Stimulated activated effector memory CD8-positive, alpha-beta T cell treated with anti-CD3 and anti-CD28 coated beads, Interleukin-12 subunit alpha, Interleukin-12 subunit beta, amount 100 ng/mL, for 72 hours (primary cell): ENCODE measurements around the gene MBD2.

ENCODE experiments used
- ATAC-seq: fragments of 150-1000 bp; cut with Tn5 transposase; 2 replicates; pipeline ENCODE4 v1.10.0; 2021
- DNase-seq, 2 donors: peaks; one replicate each; pipeline ENCODE4 v3.0.0; 2021 to 2022; ENCODE audit warnings: low spot score in 2 of 2
- H3K27ac Mint-ChIP-seq: one replicate; pipeline ENCODE4 v1.8.0; 2022; ENCODE audit warnings: mild to moderate bottlenecking, mixed read lengths
- H3K36me3 Mint-ChIP-seq: one replicate; pipeline ENCODE4 v1.8.0; 2022; ENCODE audit warnings: mild to moderate bottlenecking, mixed read lengths
- H3K4me1 Mint-ChIP-seq: one replicate; pipeline ENCODE4 v1.8.0; 2022; ENCODE audit warnings: mixed read lengths
- H3K4me3 Mint-ChIP-seq: one replicate; pipeline ENCODE4 v1.8.0; 2022; ENCODE audit warnings: mild to moderate bottlenecking, mixed read lengths
- H3K9me3 Mint-ChIP-seq: one replicate; pipeline ENCODE4 v1.8.0; 2022; ENCODE audit warnings: mixed read lengths

MBD2 gene

DNA sequence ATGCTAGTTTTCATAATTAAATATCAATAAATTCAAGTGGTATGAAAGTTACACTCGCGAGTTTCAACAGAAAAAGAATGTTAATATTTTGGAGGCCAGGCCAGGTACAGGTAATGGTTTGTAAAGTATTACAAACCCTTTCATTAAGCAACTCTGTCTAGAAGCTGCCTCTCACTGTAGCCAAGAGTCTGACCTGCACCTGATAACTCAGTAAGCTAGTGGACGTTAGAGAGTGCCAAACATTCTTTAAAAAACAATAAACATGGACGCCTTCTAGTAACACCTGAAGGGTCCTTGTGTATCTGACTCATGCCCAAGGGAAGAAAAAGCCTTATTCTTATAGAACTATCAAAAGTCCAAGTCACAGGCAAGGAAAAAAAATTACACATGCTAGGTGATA, 70.2 kb downstream of the MBD2 start:
- ATAC-seq, result no peak
- no peak for DNase-seq
- peaks cover 28% of the 10 kb centered on the region for H3K4me1 Mint-ChIP-seq
- H3K27ac Mint-ChIP-seq, result no peak overlapping the region
- H3K36me3 Mint-ChIP-seq, result peaks cover 81% of the 10 kb centered on the region
- H3K9me3 Mint-ChIP-seq, result no peaks in the 10 kb centered on the region
- H3K4me3 Mint-ChIP-seq, result no peak overlapping the region

DNA sequence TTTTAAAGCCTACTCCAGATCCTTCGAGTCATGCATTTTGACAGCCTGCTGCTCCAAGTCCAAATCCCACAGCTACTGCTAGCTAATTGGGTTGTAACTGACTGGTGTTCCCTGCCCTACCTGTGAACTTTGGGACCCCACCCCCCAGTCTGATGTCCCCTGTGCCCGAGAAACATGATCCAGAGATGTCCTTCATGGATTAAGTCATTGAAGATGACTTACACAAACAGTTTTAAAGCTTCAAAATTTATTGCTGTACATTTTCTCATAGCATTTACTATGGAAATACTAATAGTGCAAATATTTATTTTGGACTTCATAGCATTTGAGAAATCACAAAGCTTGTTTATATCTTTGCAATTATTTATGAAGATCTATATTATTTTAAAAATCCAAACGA, 73.1 kb downstream of the MBD2 start:
- no peak overlapping the region for H3K4me3 Mint-ChIP-seq
- H3K9me3 Mint-ChIP-seq, result no peaks in the 10 kb centered on the region
- H3K27ac Mint-ChIP-seq, result no peak overlapping the region
- peaks cover 59% of the 10 kb centered on the region for H3K36me3 Mint-ChIP-seq
- DNase-seq, result no peak
- no peak for ATAC-seq
- H3K4me1 Mint-ChIP-seq, result peaks cover 52% of the 10 kb centered on the region

DNA sequence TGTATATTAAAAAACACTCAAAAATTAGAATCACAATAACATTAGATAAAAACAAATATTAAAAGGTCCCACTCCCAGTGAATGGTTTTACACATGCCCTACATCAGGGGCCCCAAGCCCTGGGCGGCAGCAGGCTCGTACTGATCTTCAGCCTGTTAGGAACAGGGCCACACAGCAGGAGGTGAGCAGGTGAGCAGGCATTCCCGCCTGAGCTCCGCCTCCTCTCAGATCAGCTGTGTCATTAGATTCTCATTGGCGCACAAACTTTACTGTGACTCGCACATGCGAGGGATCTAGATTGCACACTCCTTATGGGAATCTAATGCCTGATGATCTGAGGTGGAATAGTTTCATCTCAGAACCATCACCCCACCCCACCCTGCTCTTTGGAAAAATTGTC, 74.2 kb downstream of the MBD2 start:
- H3K4me1 Mint-ChIP-seq, result peaks cover 52% of the 10 kb centered on the region
- no peaks in the 10 kb centered on the region for H3K9me3 Mint-ChIP-seq

DNA sequence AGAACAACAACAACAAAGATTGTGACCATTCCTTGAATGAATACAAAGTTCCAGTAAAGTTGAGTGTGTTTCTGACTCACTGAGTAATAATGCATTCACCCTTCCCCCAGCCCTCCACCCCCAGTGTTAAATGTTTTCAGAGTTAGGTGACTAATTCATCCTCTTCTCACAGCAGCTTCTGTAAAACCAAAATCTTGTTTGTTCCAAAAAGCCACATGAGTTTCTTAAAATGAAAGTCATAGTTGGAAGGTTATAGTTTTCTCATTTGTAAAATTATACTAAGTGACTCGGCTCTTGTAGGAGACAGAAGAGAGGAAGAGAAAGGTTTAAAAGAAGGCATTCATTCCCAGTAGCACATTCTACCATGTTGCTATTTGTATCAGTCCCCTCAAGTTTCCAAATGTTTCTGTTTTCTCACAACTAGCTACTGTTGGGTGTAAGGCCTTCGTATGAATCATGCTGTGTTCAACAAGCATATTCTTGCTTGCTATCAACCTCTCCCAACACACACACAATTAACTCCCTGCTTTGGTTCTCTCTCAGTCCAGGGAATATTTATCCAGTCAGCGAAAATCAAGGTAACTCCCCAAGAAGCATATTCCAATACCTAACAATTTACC, 75.3 kb downstream of the MBD2 start:
- ATAC-seq (peak; percentile 94), DNase-seq (no peak)
- peaks cover 52% of the 10 kb centered on the region for H3K4me1 Mint-ChIP-seq
- peaks cover 37% of the 10 kb centered on the region for H3K36me3 Mint-ChIP-seq
- H3K4me3 Mint-ChIP-seq, result peak overlapping the region; percentile 64
- peak overlapping the region; percentile 95 for H3K27ac Mint-ChIP-seq
- no peaks in the 10 kb centered on the region for H3K9me3 Mint-ChIP-seq

More for the DNA sequence above, 74.2 kb downstream of the MBD2 start:
- ATAC-seq, result no peak
- Mint-ChIP-seq H3K27ac (peak overlapping the region; percentile 95), H3K36me3 (peaks cover 48% of the 10 kb centered on the region), H3K4me3 (no peak overlapping the region)
- DNase-seq, result no peak

DNA sequence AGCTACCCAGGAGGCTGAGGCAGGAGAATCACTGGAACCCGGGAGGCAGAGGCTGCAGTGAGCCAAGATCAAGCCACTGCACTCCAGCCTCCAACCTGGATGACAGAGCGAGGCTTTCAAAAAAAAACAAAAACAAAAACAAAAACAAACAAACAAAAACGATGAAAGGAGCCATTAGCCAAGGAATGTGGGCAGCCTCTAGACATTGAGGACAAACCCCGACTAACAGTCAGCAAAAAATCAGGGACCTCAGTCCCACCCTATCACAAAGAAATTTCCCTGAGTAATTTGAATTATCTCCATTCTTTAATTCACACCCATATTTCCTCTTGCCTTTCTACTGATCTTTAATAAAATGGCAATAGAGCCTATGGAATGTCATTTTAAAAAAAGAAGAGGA, 75.8 kb downstream of the MBD2 start:
- no peak for DNase-seq
- Mint-ChIP-seq H3K27ac (peak overlapping the region; percentile 95), H3K4me3 (peak overlapping the region; percentile 64), H3K36me3 (peaks cover 34% of the 10 kb centered on the region), H3K4me1 (peaks cover 52% of the 10 kb centered on the region), H3K9me3 (peaks cover under 1% of the 10 kb centered on the region)
- ATAC-seq, result peak; percentile 0

DNA sequence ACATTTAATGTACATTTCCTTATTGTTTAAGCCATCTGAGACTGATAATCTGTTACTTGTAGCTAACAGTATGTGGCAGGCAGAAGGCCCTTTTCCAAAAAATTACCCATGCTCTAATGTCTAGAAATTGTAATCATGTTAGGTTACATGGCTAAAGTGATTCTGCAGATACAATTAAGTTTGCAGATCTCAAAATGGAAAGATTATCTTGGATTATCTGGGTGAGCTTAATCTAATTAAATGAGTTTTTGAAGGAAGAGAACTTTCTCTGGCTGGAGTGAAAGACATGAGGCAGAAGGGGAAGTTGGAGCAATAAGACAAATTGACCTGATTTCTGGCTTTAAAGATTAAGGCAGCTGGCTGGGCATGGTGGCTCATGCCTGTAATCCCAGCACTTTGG, 76.3 kb downstream of the MBD2 start:
- Mint-ChIP-seq H3K9me3 (peaks cover 5% of the 10 kb centered on the region), H3K36me3 (peaks cover 34% of the 10 kb centered on the region), H3K4me1 (peaks cover 52% of the 10 kb centered on the region), H3K27ac (peak overlapping the region; percentile 95), H3K4me3 (peak overlapping the region; percentile 64)
- no peak for ATAC-seq
- DNase-seq, result no peak

DNA sequence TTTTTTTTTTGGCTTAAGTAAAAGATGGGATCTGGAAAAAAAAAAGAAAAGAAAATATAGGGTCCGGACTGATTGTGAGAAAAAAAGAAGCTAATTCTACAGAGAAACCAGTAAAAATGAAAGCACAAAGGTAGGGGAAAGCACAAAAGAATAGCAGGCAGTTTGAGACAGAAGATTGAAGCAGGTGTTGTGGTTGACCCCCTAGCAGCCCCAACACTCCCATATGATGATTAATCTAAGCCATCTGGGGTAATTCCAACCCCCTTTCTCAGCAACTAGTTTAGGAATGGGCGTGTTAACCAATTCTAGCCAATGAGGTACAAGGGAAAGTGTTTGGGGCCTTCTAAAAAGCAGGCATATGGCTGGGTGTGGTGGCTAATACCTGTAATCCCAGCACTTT, 77.0 kb downstream of the MBD2 start:
- Mint-ChIP-seq H3K36me3 (peaks cover 27% of the 10 kb centered on the region), H3K4me1 (peaks cover 46% of the 10 kb centered on the region), H3K4me3 (peak overlapping the region; percentile 64), H3K27ac (peak overlapping the region; percentile 95), H3K9me3 (peaks cover 5% of the 10 kb centered on the region)
- peak; percentile 69 for ATAC-seq
- DNase-seq, result peak in 1 of 2 donors; percentile 61

DNA sequence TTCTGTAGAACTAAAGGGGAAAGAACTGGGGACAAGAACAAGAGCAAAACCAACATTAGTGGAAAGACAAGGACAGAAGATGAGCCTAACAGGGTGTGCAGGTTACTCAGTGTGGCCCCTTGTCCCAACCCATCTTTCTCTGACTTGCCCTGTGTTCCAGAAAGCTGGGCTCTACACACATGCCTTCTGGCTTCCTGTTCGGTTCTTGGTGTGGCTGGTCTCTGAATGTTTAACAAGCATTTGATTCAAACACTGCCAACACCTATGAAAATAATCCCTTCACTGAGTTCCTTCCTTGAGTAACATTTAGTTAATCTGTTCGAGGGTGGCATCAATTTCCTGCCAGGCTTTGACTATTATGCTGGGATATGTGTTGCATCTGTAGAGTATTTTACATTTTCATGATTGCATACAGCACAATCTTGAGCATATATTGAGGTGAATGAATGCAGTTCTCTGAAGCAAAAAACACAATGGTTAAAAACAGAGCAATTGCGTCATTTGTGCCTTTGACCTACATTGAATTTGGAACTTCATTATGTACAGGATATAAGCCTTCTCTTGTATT, 83.3 kb downstream of the MBD2 start:
- Mint-ChIP-seq H3K9me3 (peaks cover 12% of the 10 kb centered on the region), H3K27ac (no peak overlapping the region), H3K4me3 (no peak overlapping the region), H3K4me1 (no peaks in the 10 kb centered on the region), H3K36me3 (peaks cover 7% of the 10 kb centered on the region)
- no peak for DNase-seq
- no peak for ATAC-seq

DNA sequence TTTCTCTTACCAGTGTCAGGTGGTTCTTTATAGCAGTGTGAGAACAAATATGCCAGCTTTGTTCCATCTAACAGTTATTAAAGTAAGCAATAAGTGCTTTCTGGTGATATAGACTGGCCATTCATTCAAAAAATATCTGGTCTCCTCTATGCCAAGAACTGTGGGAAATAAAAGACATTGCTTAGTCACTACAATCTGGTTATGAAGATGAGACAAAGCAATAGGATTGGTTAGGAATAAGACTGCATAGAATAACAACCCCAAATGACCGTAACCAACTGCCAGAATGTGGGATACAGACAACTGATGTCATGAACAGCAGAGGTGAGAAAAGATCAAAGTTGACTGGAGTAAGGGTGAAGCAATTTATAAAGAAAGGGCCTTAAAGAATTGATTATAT, 83.8 kb downstream of the MBD2 start:
- no peak for DNase-seq
- Mint-ChIP-seq H3K27ac (no peak overlapping the region), H3K36me3 (peaks cover 7% of the 10 kb centered on the region), H3K4me1 (no peaks in the 10 kb centered on the region), H3K4me3 (no peak overlapping the region), H3K9me3 (peaks cover 12% of the 10 kb centered on the region)
- no peak for ATAC-seq

DNA sequence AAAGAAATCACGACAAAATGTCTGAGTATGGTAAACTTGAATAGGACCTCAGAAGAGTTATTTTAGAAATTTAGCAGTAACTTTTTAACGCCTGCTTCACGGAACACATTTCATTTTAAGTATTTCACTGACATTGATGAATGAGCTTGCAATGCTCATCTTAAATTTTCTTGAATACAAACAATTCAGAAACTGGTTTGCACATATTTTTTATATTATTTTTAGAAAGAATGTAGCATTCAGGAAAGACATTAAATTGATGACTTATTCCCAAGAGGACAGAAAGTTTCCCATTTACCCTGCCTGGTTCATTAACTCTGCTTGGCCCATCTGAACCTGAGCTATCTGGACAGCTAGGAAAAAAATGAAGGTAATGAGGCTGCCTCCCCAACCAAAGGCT, 89.3 kb downstream of the MBD2 start:
- ATAC-seq (no peak), DNase-seq (no peak)
- Mint-ChIP-seq H3K36me3 (no peaks in the 10 kb centered on the region), H3K4me1 (peaks cover 2% of the 10 kb centered on the region), H3K27ac (no peak overlapping the region), H3K9me3 (peaks cover 7% of the 10 kb centered on the region), H3K4me3 (no peak overlapping the region)

DNA sequence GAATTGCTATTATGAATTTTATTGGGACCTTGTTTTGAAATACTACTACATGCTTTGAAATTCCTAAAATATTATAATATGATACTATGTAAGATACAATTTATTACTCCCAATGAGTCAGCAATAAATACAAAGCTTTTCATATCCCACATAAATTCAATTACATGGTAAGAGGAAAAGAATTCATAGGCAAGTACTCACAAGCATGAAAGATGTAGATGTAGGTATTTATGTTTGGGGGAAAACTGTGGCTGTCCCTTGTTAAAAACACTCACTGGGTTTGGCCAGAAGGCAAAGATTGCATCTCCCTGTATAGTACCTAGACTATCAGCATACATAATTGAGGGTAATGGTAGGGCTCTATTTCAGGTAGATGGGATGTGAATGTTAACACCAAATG, 90.4 kb downstream of the MBD2 start:
- Mint-ChIP-seq H3K4me3 (no peak overlapping the region), H3K36me3 (no peaks in the 10 kb centered on the region), H3K9me3 (peaks cover 7% of the 10 kb centered on the region), H3K27ac (no peak overlapping the region), H3K4me1 (peaks cover 14% of the 10 kb centered on the region)
- ATAC-seq (no peak), DNase-seq (no peak)

DNA sequence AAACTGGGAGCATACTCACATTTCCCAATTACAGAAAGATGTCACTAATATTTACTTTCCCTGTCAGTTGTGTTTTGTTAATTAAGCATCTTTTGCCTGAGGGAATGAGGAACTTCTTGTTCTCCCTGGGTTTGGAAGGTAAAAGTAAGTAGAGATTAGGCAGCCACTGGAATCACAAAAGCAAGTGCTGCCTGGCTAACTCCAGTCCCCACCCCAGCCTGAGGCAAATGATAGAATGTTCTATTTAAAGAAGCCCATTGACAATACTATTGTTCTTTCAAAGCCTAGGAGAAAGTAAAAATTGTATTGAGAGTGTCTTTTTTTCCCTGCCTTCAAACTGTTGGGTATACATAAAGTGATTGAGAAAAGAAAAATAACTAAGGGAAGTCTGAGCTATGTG, 93.8 kb downstream of the MBD2 start:
- H3K4me1 Mint-ChIP-seq, result peaks cover 16% of the 10 kb centered on the region
- no peak overlapping the region for H3K4me3 Mint-ChIP-seq
- DNase-seq (no peak), ATAC-seq (no peak)
- no peaks in the 10 kb centered on the region for H3K9me3 Mint-ChIP-seq
- no peaks in the 10 kb centered on the region for H3K36me3 Mint-ChIP-seq
- H3K27ac Mint-ChIP-seq, result no peak overlapping the region

DNA sequence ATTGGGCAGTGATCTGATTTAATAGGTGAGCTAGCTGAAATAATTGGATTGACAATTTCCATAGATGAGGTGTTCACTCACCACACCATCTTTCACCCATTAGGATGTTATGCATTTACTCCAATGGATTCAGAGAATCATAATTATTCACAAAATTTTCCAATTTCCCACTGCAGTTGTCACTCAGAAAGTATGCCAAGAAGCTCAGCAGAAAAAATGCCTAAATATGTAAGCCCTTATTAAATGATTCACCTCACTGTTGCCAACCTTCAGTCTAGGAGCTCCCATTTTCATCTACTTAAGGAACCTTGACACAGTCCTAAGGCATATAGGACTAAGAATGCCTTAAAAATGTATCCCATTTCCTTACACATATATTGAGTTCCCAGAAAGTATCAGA, 94.3 kb downstream of the MBD2 start:
- no peaks in the 10 kb centered on the region for H3K36me3 Mint-ChIP-seq
- peaks cover 16% of the 10 kb centered on the region for H3K4me1 Mint-ChIP-seq
- DNase-seq (no peak), ATAC-seq (no peak)
- H3K9me3 Mint-ChIP-seq, result no peaks in the 10 kb centered on the region
- H3K27ac Mint-ChIP-seq, result no peak overlapping the region
- H3K4me3 Mint-ChIP-seq, result no peak overlapping the region

DNA sequence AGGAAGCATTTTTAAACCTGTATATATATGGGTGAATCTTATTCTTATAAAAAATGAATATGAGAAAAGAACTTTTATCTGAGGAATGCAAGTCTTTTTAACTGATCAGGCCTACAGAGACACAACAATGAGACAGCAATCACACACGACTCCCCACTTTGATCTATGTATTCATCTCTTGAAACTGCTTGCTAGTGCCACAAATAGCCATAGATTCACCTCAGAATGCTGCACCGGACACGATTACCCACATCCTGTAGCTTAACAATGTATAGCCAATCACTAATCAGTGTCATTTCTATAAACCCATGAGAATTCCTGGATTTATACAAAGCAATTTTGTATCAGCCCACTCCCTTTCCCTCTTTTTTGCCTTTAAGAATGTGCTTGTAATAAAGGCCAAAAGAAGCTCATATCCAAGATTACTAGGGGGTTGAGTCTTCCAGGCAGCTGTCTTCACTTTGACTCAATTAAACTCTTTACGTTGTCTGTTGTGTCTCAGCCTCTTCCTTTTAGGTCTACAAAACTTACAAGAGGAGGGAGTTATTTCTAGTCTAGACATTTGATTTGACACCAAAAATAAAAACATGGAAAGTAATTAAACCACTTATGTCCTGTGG, 94.9 kb downstream of the MBD2 start:
- Mint-ChIP-seq H3K4me1 (peaks cover 16% of the 10 kb centered on the region), H3K27ac (no peak overlapping the region), H3K4me3 (no peak overlapping the region), H3K36me3 (no peaks in the 10 kb centered on the region), H3K9me3 (no peaks in the 10 kb centered on the region)
- DNase-seq (no peak), ATAC-seq (peak; percentile 94)

DNA sequence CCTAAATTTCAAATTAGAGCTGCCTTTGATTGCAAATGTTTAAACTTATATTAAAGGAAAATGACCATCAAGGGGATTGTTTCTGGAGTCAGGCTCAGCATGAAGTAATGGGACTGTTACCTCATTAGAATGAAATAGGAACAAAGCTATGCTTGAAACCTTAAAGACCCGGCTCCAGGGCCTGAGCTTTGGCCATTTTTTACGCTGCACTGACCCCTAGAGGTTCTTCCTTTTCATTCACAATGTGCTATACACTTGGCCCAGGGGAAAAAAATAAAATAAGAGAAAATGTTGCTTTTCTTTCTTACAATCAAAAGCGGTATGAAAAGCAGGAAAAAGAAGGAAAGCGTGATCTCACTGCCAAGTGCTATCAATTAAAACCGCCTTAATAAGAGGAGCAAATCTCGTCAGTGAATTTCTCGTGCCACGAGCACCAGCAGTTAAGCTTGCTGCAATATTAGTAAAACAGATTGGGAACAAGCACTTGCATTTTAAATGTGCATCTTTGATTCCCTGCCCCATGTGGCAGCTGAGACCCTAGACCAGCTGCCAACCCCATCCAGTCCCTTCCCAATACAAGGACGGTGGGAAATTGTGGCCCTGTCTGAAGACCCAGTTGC, 96.6 kb downstream of the MBD2 start:
- ATAC-seq (peak; percentile 44), DNase-seq (no peak)
- no peak overlapping the region for H3K4me3 Mint-ChIP-seq
- H3K9me3 Mint-ChIP-seq, result no peaks in the 10 kb centered on the region
- peaks cover 16% of the 10 kb centered on the region for H3K4me1 Mint-ChIP-seq
- H3K27ac Mint-ChIP-seq, result no peak overlapping the region
- no peaks in the 10 kb centered on the region for H3K36me3 Mint-ChIP-seq

DNA sequence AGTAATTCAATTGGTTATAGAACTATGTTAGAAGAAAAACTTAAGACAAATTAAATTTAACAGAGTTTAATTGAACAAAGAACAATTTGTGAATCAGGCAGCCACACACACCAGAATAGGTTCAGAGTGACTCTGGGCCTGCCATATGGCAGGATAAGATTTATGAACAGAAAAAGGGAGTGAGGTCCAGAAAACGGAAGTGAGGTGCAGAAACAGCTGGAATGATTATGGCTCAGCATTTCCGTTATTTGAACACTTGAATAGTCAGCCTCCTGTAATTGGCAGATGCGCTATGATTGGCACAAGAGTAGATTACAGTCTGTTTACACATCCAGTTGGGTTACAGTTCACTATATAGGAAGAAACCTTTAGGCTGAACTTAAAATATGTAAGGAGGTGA, 99.0 kb downstream of the MBD2 start:
- H3K4me1 Mint-ChIP-seq, result peaks cover 16% of the 10 kb centered on the region
- no peak overlapping the region for H3K4me3 Mint-ChIP-seq
- no peak for DNase-seq
- H3K9me3 Mint-ChIP-seq, result no peaks in the 10 kb centered on the region
- H3K36me3 Mint-ChIP-seq, result no peaks in the 10 kb centered on the region
- ATAC-seq, result no peak
- no peak overlapping the region for H3K27ac Mint-ChIP-seq
